Measurements from ENCODE around the gene MACF1.

The MACF1 gene

GRCh38 chr1:39310015-39310414 lies 105.5 kb downstream of the MACF1 start:
- DNase-seq = no peak

- no peak for DNase-seq
Observed at GRCh38 chr1:39310691-39311090, 106.2 kb downstream of the MACF1 start.

GRCh38 chr1:39317111-39317510 lies 112.6 kb downstream of the MACF1 start:
- no peak for DNase-seq

GRCh38 chr1:39317910-39318633 lies 113.6 kb downstream of the MACF1 start:
- no peak for DNase-seq

- no peak for DNase-seq
Observed at GRCh38 chr1:39321979-39322378, 117.5 kb downstream of the MACF1 start.

- DNase-seq = no peak
Observed at GRCh38 chr1:39322431-39322830, 117.9 kb downstream of the MACF1 start.

- no peak for DNase-seq
Observed at GRCh38 chr1:39324888-39325287, 120.4 kb downstream of the MACF1 start.

GRCh38 chr1:39326836-39327235 lies 122.3 kb downstream of the MACF1 start:
- DNase-seq = no peak

GRCh38 chr1:39328095-39328494 lies 123.6 kb downstream of the MACF1 start:
- no peak for DNase-seq

GRCh38 chr1:39328586-39329121 lies 124.2 kb downstream of the MACF1 start:
- DNase-seq = no peak

- no peak for DNase-seq
Observed at GRCh38 chr1:39331647-39332046, 127.2 kb downstream of the MACF1 start.

- DNase-seq = no peak
Observed at GRCh38 chr1:39332291-39332690, 127.8 kb downstream of the MACF1 start.

GRCh38 chr1:39332828-39333227 lies 128.3 kb downstream of the MACF1 start:
- no peak for DNase-seq

GRCh38 chr1:39333296-39333695 lies 128.8 kb downstream of the MACF1 start:
- DNase-seq = no peak

- DNase-seq = no peak
Observed at GRCh38 chr1:39335216-39335615, 130.7 kb downstream of the MACF1 start.

- DNase-seq = no peak
Observed at GRCh38 chr1:39337067-39337466, 132.6 kb downstream of the MACF1 start.

GRCh38 chr1:39342776-39343175 lies 138.3 kb downstream of the MACF1 start:
- no peak for DNase-seq

- no peak for DNase-seq
Observed at GRCh38 chr1:39344394-39345154, 140.1 kb downstream of the MACF1 start.

- DNase-seq = no peak
Observed at GRCh38 chr1:39346872-39347271, 142.4 kb downstream of the MACF1 start.

- DNase-seq = no peak
Observed at GRCh38 chr1:39348278-39348677, 143.8 kb downstream of the MACF1 start.

GRCh38 chr1:39352881-39353280 lies 148.4 kb downstream of the MACF1 start:
- no peak for DNase-seq

GRCh38 chr1:39354572-39354971 lies 150.1 kb downstream of the MACF1 start:
- DNase-seq = no peak

- DNase-seq = no peak
Observed at GRCh38 chr1:39358491-39358890, 154.0 kb downstream of the MACF1 start.

- no peak for DNase-seq
Observed at GRCh38 chr1:39359028-39359570, 154.6 kb downstream of the MACF1 start.

All from activated CD4-positive, CD25-positive, alpha-beta regulatory T cell (primary cell).